Measurements from ENCODE around the gene MROH2A.
"Not testable (repeated sequence)": the region's sequence is repeated elsewhere in the genome, so short reads cannot be mapped to it uniquely, and the experiment has no call there.

The MROH2A gene

GRCh38 chr2:233853353-233853752 lies 75.2 kb downstream of the MROH2A start:
- in situ Hi-C loops (cut with MboI; ENCODE audit: low sequenced_read_pairs), result no loop called here

- in situ Hi-C loops (cut with MboI; ENCODE audit: low sequenced_read_pairs), result no loop called here
Measured at GRCh38 chr2:233853883-233854240, 75.7 kb downstream of the MROH2A start.

- in situ Hi-C loops (cut with MboI; ENCODE audit: low sequenced_read_pairs), result no loop called here
Measured at GRCh38 chr2:233854241-233854981, 76.3 kb downstream of the MROH2A start, which contains the start of gene HJURP. Gene HJURP, minus strand, starts transcription at chr2:233854535. Its CDS starts 35 bp downstream, at chr2:233854500.

GRCh38 chr2:233855345-233855744 lies 77.2 kb downstream of the MROH2A start:
- in situ Hi-C loops (cut with MboI; ENCODE audit: low sequenced_read_pairs), result no loop called here

- in situ Hi-C loops (cut with MboI; ENCODE audit: low sequenced_read_pairs), result no loop called here
Measured at GRCh38 chr2:233856184-233856583, 78.1 kb downstream of the MROH2A start.

GRCh38 chr2:233857511-233858141 lies 79.5 kb downstream of the MROH2A start:
- in situ Hi-C loops (cut with MboI; ENCODE audit: low sequenced_read_pairs), result no loop called here

- in situ Hi-C loops (cut with MboI; ENCODE audit: low sequenced_read_pairs), result no loop called here
Measured at GRCh38 chr2:233858331-233858730, 80.2 kb downstream of the MROH2A start.

- in situ Hi-C loops (cut with MboI; ENCODE audit: low sequenced_read_pairs), result no loop called here
Measured at GRCh38 chr2:233862261-233862768, 84.2 kb downstream of the MROH2A start.

- in situ Hi-C loops (cut with MboI; ENCODE audit: low sequenced_read_pairs), result no loop called here
Measured at GRCh38 chr2:233865838-233866237, 87.7 kb downstream of the MROH2A start.

- in situ Hi-C loops (cut with MboI; ENCODE audit: low sequenced_read_pairs), result no loop called here
Measured at GRCh38 chr2:233866479-233866878, 88.3 kb downstream of the MROH2A start.

GRCh38 chr2:233867993-233868532 lies 89.9 kb downstream of the MROH2A start, which contains the start of gene MSL3B:
Gene MSL3B, minus strand, starts transcription at chr2:233868386.
- in situ Hi-C loops (cut with MboI; ENCODE audit: low sequenced_read_pairs), result no loop called here

GRCh38 chr2:233871432-233871831 lies 93.3 kb downstream of the MROH2A start:
- in situ Hi-C loops (cut with MboI; ENCODE audit: low sequenced_read_pairs), result no loop called here

GRCh38 chr2:233872125-233872524 lies 94.0 kb downstream of the MROH2A start:
- in situ Hi-C loops (cut with MboI; ENCODE audit: low sequenced_read_pairs), result not testable (repeated sequence)

- in situ Hi-C loops (cut with MboI; ENCODE audit: low sequenced_read_pairs), result no loop called here
Measured at GRCh38 chr2:233882353-233882752, 104.2 kb downstream of the MROH2A start.
